ENCODE data around the gene GATA3. TPM values are rescaled to one million over a fixed set of nuclear protein-coding genes. Genes with fewer than 3 reads are reported as not detected.

The GATA3 gene
- total RNA-seq, 1 donor from 2014 or later: 310 TPM

GRCh38 chr10:8037941-8038894 is 16.3 kb upstream of the GATA3 start:
- DNase-seq (ENCODE audit: low spot score): no peak

- DNase-seq (ENCODE audit: low spot score): no peak
Measured at GRCh38 chr10:8039321-8039881, 15.1 kb upstream of the GATA3 start.

DNA sequence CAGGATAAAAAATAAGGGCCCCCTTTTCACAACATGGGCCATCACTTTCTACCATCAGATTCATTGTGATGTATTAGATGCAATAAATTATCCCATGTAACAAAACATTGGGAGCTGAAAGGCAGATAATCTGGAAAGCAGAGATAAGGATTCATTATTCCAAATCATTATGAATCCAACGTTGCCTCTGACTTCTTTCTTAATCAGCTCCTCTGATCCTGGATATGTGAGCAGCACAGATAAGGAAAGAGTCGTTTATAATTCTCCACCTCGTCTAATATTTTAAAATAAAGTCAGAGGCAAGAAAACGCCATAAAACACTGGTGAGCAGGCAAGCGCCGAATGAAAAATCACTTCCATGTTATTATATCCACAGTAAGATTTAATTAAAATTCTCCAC is 13.8 kb upstream of the GATA3 start:
- no peak for DNase-seq (ENCODE audit: low spot score)

DNA sequence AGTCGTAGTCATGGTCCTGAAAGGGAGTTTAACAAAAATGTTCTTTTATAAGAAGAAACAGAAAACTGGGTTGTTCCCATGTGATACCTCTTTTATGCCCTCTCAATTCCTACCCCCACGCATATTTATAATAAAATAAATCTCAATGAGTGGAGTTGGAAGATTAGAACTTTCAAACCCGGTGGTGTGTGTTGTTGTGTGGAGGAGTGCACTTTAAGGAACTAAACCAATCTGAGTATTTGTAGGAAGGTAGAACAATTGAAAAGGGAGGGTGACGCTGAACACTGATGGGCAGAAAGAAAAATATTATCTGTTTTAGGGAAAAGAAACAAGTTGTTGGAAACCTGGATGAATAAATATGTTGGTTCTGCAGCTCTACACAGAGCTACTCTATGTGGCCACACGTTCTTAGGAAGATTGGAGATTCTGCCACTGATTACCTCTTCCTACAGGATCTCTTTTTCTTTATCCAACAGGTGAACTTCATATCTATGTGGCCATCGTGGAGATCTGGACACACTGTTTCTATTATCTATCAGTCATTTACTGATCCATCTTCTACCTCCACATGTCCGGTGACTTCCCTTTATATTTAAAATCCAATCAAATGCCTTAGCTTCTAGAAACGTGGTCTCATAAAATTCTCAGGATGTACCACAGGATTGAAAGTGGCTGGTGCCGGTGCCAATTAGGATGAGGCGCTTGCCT is 13.1 kb upstream of the GATA3 start:
- DNase-seq (ENCODE audit: low spot score): no peak

DNA sequence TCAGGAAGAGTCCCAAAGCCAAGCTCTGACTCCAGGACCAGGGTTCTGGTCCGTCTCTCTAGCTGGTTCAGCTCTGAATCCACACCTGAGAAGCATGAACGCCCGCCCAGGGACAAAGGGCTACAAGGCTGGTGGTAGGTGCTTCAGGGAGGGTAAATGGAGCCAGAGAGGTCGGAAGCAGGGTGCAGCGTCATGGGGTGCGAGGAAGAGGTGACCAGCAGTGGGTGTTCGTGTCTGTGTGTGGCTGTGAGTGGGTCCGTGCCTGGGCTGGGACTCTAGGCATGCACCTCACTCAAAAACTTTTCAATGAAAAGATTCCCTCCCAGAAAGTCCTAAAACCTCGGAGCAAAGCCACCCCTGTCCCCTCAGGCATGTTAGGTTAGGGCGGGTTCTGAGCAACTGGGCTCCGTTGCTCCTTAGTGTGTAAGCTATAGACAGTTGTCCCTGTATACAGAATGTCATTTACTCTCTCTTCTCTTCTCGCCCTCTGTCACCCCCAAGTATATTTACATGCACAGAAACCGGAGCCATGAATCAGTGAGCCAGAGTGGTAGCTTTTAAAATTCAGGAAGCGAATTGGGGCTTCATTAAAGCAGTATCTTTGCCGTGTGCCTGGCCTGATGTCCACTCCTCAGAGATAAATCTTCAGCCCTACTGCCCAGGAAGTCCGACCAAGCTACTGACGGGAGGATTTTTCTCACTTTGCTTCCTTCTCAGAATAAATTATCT is 12.3 kb upstream of the GATA3 start:
- no peak for DNase-seq (ENCODE audit: low spot score)

GRCh38 chr10:8042721-8043568 is 11.5 kb upstream of the GATA3 start:
- no peak for DNase-seq (ENCODE audit: low spot score)

DNA sequence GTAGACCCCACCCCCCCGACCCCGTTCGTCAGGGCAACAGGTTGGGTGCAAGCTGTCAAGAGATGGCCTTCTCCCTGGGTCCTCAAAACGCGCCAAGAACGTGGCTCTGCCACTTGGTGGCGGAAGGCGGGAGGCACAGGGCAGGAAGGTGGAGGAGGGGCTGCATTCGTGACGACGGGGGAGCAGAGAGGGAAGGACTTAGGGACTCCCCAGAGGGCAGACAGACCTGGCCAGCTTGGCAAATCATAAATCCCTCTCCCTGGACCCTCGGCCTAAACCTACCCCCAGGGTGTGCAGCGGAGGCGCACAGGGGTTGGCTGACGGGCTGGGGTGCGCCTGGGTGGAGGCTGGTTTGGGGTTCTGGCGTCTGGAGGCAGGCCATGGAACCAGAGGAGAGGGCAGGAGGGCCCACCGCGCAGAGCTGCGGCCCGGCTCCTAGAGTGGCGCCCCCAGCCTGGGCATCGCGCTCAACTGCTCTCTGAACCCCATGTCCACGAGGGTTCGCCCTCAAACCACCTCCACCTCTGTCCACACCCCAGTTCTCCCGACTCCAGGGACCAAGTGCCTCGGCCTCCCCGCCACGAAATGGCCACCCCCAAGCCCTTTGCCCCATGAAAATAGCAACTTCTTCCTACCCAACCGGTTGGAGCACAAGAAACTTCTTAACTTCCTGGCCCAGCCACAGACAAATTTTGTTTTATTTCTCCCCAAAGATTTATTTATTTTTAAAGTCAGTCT is 10.8 kb upstream of the GATA3 start:
- peak; percentile 54 for DNase-seq (ENCODE audit: low spot score)

DNA sequence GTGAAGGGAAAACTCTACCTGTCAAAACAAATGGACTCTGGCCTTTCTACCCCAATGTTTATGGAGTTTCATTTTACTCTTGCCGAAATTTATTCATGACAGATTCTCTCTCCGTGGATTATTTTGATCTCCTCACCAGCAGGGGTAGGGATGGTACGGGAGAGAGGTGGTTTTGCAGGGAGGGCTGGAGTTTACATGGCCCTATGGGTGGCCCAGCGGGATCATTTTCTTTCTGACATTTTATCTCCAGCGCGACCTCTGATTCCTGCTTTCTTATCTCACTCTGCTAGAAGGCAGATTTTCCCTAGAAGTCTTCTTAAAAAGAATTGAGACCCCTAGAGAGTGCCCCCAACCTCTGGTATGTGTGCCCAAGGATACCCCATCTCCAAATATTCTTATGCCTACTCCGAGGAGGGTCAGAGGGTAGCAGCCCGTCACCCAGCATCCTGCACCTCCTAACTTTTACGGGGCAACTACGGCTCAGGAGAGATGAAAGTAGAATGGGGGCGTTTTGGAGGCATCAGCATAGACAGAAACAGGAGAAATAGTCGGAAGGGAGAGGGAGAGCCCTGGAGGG is 10.1 kb upstream of the GATA3 start:
- no peak for DNase-seq (ENCODE audit: low spot score)

DNA sequence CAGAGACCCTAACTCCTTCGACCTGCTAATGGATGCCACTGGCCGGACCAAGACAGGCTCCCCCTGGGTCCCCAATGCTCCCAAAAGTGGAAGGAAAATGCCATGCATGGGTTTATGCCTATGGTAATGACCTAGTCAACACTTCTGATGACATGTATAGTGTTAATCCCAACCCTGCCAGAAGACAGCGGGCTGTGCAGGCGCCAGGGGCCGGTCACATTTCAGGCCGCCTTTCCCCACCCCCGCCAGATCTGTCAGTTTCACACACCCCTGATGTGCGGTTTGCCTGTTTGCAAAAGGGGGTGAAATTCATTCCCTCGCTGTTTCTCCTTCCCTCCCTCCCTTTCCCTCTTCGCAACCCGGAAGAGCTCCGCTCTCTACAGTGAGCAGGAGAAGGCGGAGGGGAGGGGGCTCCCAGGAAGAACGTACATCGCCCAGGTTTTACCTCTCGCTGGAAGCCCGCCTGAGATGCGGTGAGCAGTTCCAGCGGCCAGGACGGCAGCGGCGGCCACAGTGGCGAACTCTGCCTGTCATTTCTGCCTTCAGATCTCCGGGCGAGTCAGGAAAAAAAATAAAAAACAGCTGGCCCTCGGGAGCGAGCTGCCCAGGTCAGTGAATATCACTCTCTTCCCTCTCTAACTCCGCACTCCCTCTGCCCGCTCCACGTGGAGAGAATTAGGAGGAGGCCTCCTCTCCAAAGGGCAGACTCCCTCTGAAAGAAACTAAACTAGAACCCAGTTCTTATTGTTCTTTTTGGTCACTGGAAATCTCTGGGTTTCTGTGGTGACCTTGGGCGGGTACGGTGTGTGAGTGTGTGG is 9.4 kb upstream of the GATA3 start:
- DNase-seq (ENCODE audit: low spot score): peak; percentile 72

DNA sequence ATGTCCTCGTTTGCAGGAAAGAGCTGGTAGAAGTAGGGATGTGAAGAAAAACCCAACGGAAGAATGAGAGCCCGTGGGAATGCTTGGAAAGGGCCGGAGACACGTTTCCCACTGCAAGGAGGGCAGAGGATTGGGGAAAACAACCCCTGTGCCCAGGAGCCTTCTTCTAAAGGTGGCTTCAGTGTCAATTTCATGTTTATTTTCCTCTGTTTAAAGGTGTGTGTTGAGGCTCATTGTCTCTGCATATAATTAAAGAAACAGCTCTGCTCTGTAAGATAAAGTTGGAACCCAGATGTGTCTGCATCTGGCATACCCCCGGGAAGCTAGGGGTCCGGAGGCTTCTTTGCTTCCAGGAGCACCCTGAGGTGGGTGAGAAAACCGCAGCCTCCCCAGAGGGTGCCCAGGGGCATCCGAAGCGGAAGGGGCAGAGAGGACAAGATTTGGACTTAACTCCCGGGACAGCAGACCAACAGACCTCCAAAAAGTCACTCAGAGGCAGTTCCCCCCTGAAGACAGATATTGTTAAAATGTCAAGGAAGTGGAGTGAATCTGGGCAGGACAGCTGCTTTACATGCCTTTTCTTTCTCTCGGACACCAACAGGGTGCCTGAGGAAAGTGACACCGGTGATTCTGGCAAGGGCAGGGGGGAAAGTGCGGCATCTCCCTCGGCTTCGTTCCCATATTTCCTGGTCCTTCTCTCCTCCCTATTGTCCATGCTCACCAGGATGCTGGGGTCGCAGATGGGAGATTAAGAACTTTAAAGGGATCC is 8.6 kb upstream of the GATA3 start:
- no peak for DNase-seq (ENCODE audit: low spot score)

DNA sequence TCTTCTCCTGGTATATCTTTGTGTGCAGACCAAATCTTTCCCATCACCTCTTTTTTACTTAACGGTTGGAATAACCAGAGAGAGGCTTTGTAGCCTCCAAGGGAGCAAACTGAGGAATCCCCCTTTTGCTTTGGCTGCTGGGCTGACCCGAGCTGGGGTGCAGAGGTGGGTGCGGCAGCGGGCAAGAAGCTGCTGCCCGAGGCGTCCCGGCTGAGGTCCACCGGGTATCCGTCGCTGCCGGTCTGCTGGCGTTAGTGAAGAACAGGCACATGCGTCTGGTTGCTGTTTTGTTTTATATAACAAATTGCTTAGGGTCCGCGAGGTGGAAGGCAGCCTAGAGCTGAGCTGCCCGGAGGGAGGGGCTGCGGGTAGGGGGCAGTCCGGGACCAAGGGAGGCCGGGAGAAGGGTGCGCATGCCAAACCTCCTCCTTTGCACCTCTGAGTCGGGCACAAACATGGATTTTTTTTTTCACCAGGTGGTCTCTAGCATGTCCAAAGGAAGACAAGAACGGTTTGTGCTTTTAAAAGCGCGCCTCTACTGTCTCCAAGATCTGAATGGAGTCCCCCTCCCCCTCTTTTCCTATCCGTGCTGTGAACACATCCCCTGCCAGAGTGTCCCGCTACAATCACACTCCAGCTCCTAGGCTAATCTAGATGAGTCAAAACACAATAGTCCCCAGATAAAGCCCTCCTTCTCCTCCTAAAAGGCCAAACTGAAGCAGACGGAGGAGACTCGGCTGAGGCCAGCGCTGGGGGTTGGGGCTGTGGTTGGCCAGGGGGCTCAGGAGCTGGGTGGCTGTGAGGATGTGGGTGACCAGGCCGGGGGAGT is 6.8 kb upstream of the GATA3 start:
- DNase-seq (ENCODE audit: low spot score): peak; percentile 54

DNA sequence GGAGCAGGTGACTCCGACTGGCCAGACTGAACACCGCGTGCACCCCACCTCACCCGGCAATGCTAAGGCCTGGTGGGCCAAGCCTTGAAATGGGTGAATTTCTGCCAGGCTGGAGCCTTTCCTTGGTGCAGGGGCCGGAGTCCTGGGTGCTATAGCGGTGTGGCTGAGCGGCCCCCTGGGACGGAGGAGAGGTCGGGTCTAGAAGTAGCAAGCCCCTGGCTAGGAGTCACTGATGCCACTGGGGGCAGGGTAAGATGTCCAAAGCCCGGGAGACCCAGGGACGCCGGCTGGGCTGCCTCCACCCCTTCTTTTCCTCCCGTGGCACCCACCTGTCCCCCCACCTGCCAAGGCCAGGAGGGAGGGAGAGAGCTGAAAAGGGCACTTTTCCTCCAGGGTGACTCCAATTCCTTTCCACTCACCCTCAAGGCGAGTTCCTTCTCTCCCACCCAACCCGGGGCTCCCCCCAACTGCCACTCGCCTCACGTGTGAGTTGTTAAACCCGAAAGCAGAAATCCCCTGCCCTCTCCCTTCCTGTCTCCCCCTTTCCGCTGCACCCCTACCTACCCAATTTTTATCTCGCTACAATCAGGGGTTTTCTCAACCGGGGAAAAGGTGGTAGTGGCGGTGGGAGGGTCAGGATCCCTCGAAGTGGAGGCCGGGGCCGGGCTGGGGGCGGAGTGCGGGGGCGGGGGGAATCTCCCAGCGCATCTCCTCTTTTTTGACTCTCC is 6.0 kb upstream of the GATA3 start:
- DNase-seq (ENCODE audit: low spot score): peak; percentile 50

DNA sequence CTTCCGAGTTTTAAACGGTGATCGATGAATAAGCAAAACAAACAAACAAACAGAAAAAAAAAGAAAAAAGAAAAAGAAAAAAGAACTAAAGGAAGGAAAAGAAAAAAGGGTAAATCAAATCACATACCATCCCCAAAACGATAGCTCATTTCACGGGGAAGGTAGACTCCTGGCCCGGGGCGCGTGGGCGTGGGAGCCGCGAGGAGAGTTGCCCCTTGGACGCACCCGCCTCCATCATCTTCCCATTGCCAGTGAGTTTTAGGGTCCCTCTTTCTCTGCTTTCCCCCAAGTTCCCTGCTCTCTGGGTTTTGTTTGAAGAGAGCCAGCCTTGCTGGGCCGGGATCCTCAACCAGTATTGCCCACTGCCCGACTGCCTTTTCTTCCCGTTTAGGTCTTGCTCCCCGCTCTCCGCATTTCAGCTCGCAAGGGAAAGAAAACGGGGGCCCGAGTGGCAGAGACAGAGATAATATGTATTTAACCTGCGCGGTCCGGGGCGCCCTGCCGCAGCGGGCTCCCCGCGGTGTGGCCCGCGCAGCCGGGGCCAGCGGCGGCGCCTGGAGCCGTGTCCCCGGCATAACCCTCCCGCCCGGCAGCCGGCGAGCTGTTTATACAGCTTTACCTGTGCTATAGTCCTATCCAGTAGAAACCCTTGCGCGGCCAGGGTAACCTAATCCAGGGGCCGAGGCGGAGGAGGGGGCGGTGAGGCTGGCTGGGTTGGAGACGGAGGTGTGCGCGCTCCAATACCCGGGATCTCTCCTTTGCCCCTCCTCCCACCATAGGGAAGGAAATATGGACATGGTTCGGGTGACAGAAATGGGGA is 5.2 kb upstream of the GATA3 start:
- DNase-seq (ENCODE audit: low spot score): no peak

DNA sequence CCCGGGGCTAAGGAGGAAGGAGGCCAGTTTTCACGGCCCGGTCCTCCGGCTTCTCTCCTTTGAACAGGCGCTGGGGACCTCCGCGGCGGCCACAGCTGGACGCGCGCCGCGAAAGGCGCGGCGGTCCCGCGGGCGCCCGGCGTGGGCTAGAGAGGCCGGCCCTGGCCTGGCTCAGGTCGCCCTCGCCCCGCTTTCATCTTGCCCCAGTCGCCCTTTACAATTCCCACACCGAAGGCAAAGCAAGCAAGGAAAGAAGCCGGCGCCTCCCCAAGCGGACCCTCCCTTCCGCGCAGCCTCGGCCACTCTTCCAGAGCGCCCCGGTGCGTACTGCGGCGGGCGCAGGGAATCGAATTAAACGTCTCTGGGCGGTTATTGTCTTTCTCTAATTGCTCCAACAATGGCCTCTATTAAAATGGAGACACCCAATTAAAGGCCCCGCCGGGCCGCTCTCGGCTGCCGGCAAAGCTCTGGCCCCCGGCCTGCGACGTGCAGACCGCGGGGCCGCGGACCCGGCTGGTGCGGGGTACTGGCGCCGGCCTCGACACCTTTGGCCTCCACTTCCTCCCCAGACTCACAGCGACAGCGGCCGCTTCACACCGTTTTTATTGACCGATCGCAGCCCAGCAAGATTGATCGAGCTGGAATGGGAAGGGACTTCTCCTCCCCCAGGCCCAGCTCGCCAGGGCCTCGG is 4.5 kb upstream of the GATA3 start:
- DNase-seq (ENCODE audit: low spot score): no peak

GRCh38 chr10:8050556-8051108 is 3.9 kb upstream of the GATA3 start:
- no peak for DNase-seq (ENCODE audit: low spot score)
